ENCODE data around the gene CSPG5.

DNA sequence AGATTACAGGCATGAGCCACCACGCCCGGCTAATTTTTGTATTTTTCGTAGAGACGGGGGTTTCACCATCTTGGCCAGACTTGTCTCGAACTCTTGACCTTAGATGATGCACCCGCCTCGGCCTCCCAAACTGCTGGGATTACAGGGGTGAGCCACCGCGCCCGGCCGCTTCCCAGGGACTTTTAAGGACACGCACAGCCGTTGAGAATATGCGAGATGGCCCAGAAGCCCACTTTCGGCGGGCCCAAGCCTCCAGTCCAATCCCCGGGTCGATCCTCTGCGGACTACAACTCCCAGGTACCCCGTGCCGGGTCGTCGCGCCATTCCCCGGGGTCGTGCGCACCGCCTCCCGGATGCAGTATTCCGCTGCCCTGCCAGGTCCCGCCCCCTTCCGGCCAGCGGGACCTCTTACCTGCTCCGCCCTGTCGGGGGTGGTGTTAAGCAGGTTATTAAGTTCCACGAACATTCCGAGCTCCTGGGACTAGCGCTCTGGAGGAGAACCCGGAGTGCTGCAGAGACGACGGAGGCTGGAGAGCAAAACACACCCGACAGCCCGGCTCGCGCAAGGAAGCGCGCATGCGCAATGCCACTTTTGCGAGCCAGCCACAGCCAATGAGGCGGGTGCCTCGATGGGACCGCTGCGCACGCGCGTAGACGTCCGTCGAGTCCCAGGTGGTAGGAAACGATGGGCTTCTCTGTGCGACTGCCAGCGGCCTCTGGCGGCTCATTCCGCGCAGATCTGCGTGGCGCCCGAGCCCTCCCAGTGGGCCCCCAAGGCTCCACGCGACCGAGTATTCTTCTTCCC, 65.3 kb downstream of the CSPG5 start, which contains the start of gene ELP6:
- peak; percentile 91 for TF ChIP-seq POLR2A (IDR thresholded peaks at IDR 0.05; ENCODE audit: low read depth, low read length)
- no peak; the same call in 1 of the 2 replicates for TF ChIP-seq TAF1 (IDR thresholded peaks at IDR 0.05; ENCODE audit: borderline replicate concordance, low read depth, low read length)
- peak; percentile 90 for TF ChIP-seq POLR2AphosphoS5 (IDR thresholded peaks at IDR 0.05; ENCODE audit: low read depth, low read length)
